Gastroesophageal sphincter (tissue), 4 donors: ENCODE data around the gene TUBB2A. TPM values are rescaled to one million over a fixed set of nuclear protein-coding genes. Genes with fewer than 3 reads are reported as not detected.

ENCODE experiments used
- ATAC-seq: fragments of 150-250 bp; one replicate; pipeline ENCODE4 v1.9.1; 2016; ENCODE audit warnings: mild to moderate bottlenecking, moderate library complexity
- H3K27ac ChIP-seq, 4 donors: fragments of 200-600 bp; sonication (generic) in 3 of 4; 1 replicate in 3 of 4; 2 replicates in 1 of 4; pipeline ENCODE4 v1.5.1; 2016 to 2019
- H3K27me3 ChIP-seq: fragments of 200-600 bp; sonication (generic); one replicate; pipeline ENCODE4 v1.5.1; 2019
- H3K36me3 ChIP-seq, 2 donors: fragments of 200-600 bp; sonication (generic); one replicate each; pipeline ENCODE4 v1.5.1; 2019; ENCODE audit warnings: control low read depth in 1 of 2
- H3K4me1 ChIP-seq, 3 donors: fragments of 200-600 bp; sonication (generic); 1 replicate in 2 of 3; 2 replicates in 1 of 3; pipeline ENCODE4 v1.5.1; 2016 to 2019; ENCODE audit warnings: control low read depth in 2 of 3
- H3K4me3 ChIP-seq, 2 donors: fragments of 200-600 bp; sonication (generic); one replicate each; pipeline ENCODE4 v1.5.1; 2019; ENCODE audit warnings: mild to moderate bottlenecking in 1 of 2, moderate library complexity in 1 of 2
- H3K9me3 ChIP-seq, 3 donors: fragments of 200-600 bp; sonication (generic); one replicate each; pipeline ENCODE4 v1.5.1; 2017 to 2019; ENCODE audit warnings: control low read depth in 2 of 3
- EP300 ChIP-seq: sonication (generic); formaldehyde crosslinking; IDR thresholded peaks from one replicate; pipeline ENCODE4 v1.6.1; 2017; ENCODE audit warnings: antibody characterized with exemption, mild to moderate bottlenecking
- POLR2A ChIP-seq, 2 donors: fragments of 450-650 bp; IDR thresholded peaks; one replicate each; pipeline ENCODE4 v1.6.1; 2017; ENCODE audit warnings: antibody characterized with exemption in 2 of 2, mild to moderate bottlenecking in 2 of 2, moderate library complexity in 1 of 2
- POLR2AphosphoS5 ChIP-seq: sonication (generic); formaldehyde crosslinking; IDR thresholded peaks from one replicate; pipeline ENCODE4 v1.6.1; 2017; ENCODE audit warnings: antibody characterized with exemption
- WGBS, 2 donors: methylation state at CpG; one replicate each; pipeline ENCODE4 v1.1.5; 2018; ENCODE audit warnings: low coverage in 1 of 2; 5-methylcytosine and 5-hydroxymethylcytosine counted together
- total RNA-seq, 4 donors: library from RNA; depleted of rRNA; stranded (reverse); fragments of >200 nt; gene quantifications; one replicate each; pipeline ENCODE4 v1.1.0, GENCODE V29; 2016
- TF ChIP-seq, protein P1 (sequence below), 4 experiments: fragments of 200-600 bp in 2 of 4; fragments of 450-650 bp in 2 of 4; sonication (generic) in 1 of 4; IDR thresholded peaks; one replicate each; pipeline ENCODE4 v1.5.1; 2017 to 2019; ENCODE audit warnings: antibody characterized with exemption in 4 of 4, mild to moderate bottlenecking in 2 of 4, moderate library complexity in 2 of 4

Gene TUBB2A
- total RNA-seq, 4 donors from 2014 or later = 74.6 to 219 (median 119) TPM

DNA sequence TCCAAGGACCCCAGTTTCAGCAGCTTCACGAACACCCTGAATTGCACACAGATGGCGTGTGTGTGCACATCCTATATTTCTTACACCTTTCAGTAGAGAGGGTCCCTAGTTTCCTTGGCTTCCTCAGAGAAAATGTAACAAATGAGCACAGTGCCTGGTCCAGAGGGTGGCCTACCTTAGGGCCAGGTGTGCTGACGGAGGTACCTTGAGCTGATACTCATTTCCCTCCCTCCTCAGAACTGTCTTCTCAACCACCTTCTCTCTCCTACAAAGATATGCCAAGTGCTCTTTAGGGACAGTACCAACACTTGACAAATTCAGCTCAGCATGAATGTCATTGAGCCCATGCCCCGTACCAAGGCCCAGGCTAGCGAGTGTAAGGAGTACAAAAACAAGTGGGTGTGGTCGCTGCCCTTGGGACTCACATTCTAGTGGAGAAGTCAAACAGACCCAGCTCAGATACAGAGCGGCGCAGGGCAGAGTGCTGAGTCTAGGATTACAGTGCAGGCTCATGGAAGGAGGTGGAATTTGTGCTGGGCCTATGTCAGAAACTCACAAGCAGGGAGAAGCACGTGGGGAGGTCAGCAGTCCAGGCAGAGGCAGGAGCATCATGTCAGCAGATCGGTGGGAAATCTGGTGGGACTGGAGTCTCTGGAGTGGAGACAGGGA is 48.5 kb downstream of the TUBB2A start:
- H3K4me1 ChIP-seq = no peaks in the 10 kb centered on the region
- peak; percentile 41 for ATAC-seq
- no peaks in the 10 kb centered on the region for H3K9me3 ChIP-seq
- H3K27me3 ChIP-seq = no peaks in the 10 kb centered on the region
- no peak for TF ChIP-seq POLR2AphosphoS5
- TF ChIP-seq, protein P1, sequence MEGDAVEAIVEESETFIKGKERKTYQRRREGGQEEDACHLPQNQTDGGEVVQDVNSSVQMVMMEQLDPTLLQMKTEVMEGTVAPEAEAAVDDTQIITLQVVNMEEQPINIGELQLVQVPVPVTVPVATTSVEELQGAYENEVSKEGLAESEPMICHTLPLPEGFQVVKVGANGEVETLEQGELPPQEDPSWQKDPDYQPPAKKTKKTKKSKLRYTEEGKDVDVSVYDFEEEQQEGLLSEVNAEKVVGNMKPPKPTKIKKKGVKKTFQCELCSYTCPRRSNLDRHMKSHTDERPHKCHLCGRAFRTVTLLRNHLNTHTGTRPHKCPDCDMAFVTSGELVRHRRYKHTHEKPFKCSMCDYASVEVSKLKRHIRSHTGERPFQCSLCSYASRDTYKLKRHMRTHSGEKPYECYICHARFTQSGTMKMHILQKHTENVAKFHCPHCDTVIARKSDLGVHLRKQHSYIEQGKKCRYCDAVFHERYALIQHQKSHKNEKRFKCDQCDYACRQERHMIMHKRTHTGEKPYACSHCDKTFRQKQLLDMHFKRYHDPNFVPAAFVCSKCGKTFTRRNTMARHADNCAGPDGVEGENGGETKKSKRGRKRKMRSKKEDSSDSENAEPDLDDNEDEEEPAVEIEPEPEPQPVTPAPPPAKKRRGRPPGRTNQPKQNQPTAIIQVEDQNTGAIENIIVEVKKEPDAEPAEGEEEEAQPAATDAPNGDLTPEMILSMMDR (IDR thresholded peaks at IDR 0.05) = no peak
- TF ChIP-seq EP300 = no peak
- no peak for TF ChIP-seq POLR2A (IDR thresholded peaks at IDR 0.05)
- H3K36me3 ChIP-seq = peaks cover 0 to 99% of the 10 kb centered on the region in 2 donors
- H3K4me3 ChIP-seq = no peak overlapping the region
- 78 to 84% methylated on average over 5 to 8 of the region's 10 CpGs for WGBS, 2 donors
- H3K27ac ChIP-seq = no peak overlapping the region

Other genes with a start within 250 kb of the TUBB2A start
- gene SERPINB6, start 186.0 kb downstream of the TUBB2A start, total RNA-seq = 100 to 1,000 TPM; 130 to 154 (median 143) TPM
- 10 to 100 TPM; 15.8 to 32.8 (median 27.2) TPM for gene NQO2, start 157.7 kb downstream of the TUBB2A start, total RNA-seq
- 10 to 100 TPM; 20.1 to 28.9 (median 25.7) TPM for gene RIPK1, start 89.0 kb downstream of the TUBB2A start, total RNA-seq
- gene BPHL, start 38.8 kb downstream of the TUBB2A start, total RNA-seq = 10 to 100 TPM in 1 of 4 donors, 1 to 10 TPM in 3; 4.8 to 16.6 (median 6.5) TPM
- 10 to 100 TPM; 11.5 to 42.8 (median 14.6) TPM for gene TUBB2B, start 70.1 kb upstream of the TUBB2A start, total RNA-seq
- 10 to 100 TPM; 23.6 to 37.8 (median 29.5) TPM for gene PSMG4, start 101.4 kb upstream of the TUBB2A start, total RNA-seq